IMR-90 (cell line): ENCODE measurements around the gene PVALEF.

Source experiments
- BHLHE40 ChIP-seq: fragments of 150-350 bp; IDR thresholded peaks from 2 replicates; pipeline ENCODE4 v1.6.1; 2016; ENCODE audit warnings: mild to moderate bottlenecking, low read depth, low read length
- CEBPB ChIP-seq: IDR thresholded peaks from 2 replicates; pipeline ENCODE4 v1.6.1; 2012; ENCODE audit warnings: low read depth, low read length, improper control_type of control experiment
- CTCF ChIP-seq: conservative IDR thresholded peaks from 2 replicates; pipeline ENCODE4 v1.5.1; 2012; ENCODE audit warnings: mild to moderate bottlenecking, low read depth, low read length, improper control_type of control experiment
- ELK1 ChIP-seq: fragments of 150-350 bp; IDR thresholded peaks from 2 replicates; pipeline ENCODE4 v1.6.1; 2016; ENCODE audit warnings: low read depth, mild to moderate bottlenecking, low read length, moderate library complexity, borderline replicate concordance
- MAFK ChIP-seq: IDR thresholded peaks from 2 replicates; pipeline ENCODE4 v1.6.1; 2012; ENCODE audit warnings: low read depth, low read length, improper control_type of control experiment
- NFE2L2 ChIP-seq: fragments of 150-350 bp; IDR thresholded peaks from 2 replicates; pipeline ENCODE4 v1.6.1; 2016; ENCODE audit warnings: low read depth, mild to moderate bottlenecking, low read length
- POLR2A ChIP-seq: IDR thresholded peaks from 2 replicates; pipeline ENCODE4 v1.6.1; 2012; ENCODE audit warnings: mild to moderate bottlenecking, low read depth, low read length
- RAD21 ChIP-seq: IDR thresholded peaks from 2 replicates; pipeline ENCODE4 v1.6.1; 2012; ENCODE audit warnings: low read length, improper control_type of control experiment
- RCOR1 ChIP-seq: IDR thresholded peaks from 2 replicates; pipeline ENCODE4 v1.6.1; 2012; ENCODE audit warnings: mild to moderate bottlenecking, low read length, improper control_type of control experiment; ENCODE audit not compliant: insufficient replicate concordance
- RFX5 ChIP-seq: IDR thresholded peaks from 2 replicates; pipeline ENCODE4 v1.8.0; 2012; ENCODE audit warnings: low read depth, mild to moderate bottlenecking, low read length, moderate library complexity
- SMC3 ChIP-seq: fragments of 150-350 bp; IDR thresholded peaks from 2 replicates; pipeline ENCODE4 v1.6.1; 2016; ENCODE audit warnings: low read depth, mild to moderate bottlenecking, antibody characterized with exemption, low read length, moderate library complexity
- TF ChIP-seq, protein P1 (sequence below): fragments of 150-350 bp; IDR thresholded peaks from 2 replicates; pipeline ENCODE4 v1.6.1; 2017; ENCODE audit warnings: mild to moderate bottlenecking, antibody characterized with exemption, low read length, low read depth

- TF ChIP-seq CTCF, result no peak
- TF ChIP-seq RAD21, result no peak
- TF ChIP-seq BHLHE40, result no peak
- TF ChIP-seq POLR2A, result no peak
- TF ChIP-seq NFE2L2, result no peak
- no peak for TF ChIP-seq CEBPB
- no peak for TF ChIP-seq ELK1
- TF ChIP-seq RCOR1, result no peak
- TF ChIP-seq, protein P1, sequence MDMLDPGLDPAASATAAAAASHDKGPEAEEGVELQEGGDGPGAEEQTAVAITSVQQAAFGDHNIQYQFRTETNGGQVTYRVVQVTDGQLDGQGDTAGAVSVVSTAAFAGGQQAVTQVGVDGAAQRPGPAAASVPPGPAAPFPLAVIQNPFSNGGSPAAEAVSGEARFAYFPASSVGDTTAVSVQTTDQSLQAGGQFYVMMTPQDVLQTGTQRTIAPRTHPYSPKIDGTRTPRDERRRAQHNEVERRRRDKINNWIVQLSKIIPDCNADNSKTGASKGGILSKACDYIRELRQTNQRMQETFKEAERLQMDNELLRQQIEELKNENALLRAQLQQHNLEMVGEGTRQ, result no peak
- no peak for TF ChIP-seq RFX5
- TF ChIP-seq SMC3, result no peak
- no peak for TF ChIP-seq MAFK
Observed at GRCh38 chr17:81206657-81207056, 41.4 kb downstream of the PVALEF start.
